GM19397 (cell line): ENCODE data around the gene RIOK1.
"Not testable (repeated sequence)": the region's sequence is repeated elsewhere in the genome, so short reads cannot be mapped to it uniquely, and the experiment has no call there.

ENCODE experiments used
- ATAC-seq: cut with Tn5 transposase; IDR thresholded peaks from one replicate; pipeline ENCODE4 v1.9.1; 2021; ENCODE audit warnings: mild to moderate bottlenecking, moderate library complexity; ENCODE audit not compliant: unreplicated experiment

The RIOK1 gene

GRCh38 chr6:7389451-7390225, at the start of gene RIOK1, which contains the start of gene CAGE1:
Gene RIOK1 (plus strand): TSS chr6:7389808. CDS start chr6:7390003, 195 bp downstream.
Gene CAGE1 (minus strand): TSS chr6:7389742. CDS start chr6:7387173, 2,569 bp downstream.
- peak; percentile 97 for ATAC-seq

- no peak for ATAC-seq
Observed at GRCh38 chr6:7341271-7341670, 48.3 kb upstream of the RIOK1 start.

- ATAC-seq, result no peak
Observed at GRCh38 chr6:7341989-7342742, 47.4 kb upstream of the RIOK1 start.

GRCh38 chr6:7343546-7344475, 45.8 kb upstream of the RIOK1 start:
- ATAC-seq, result no peak

- ATAC-seq, result not testable (repeated sequence)
Observed at GRCh38 chr6:7344773-7345450, 44.7 kb upstream of the RIOK1 start.

GRCh38 chr6:7347551-7347997, 42.0 kb upstream of the RIOK1 start:
- not testable (repeated sequence) for ATAC-seq

GRCh38 chr6:7350591-7350990, 39.0 kb upstream of the RIOK1 start:
- not testable (repeated sequence) for ATAC-seq

- ATAC-seq, result not testable (repeated sequence)
Observed at GRCh38 chr6:7351916-7352315, 37.7 kb upstream of the RIOK1 start.

- no peak for ATAC-seq
Observed at GRCh38 chr6:7367408-7367807, 22.2 kb upstream of the RIOK1 start.

- ATAC-seq, result no peak
Observed at GRCh38 chr6:7373739-7374138, 15.9 kb upstream of the RIOK1 start.

GRCh38 chr6:7377961-7378360, 11.6 kb upstream of the RIOK1 start:
- ATAC-seq, result no peak

GRCh38 chr6:7378740-7379139, 10.9 kb upstream of the RIOK1 start:
- no peak for ATAC-seq

GRCh38 chr6:7381092-7381491, 8.5 kb upstream of the RIOK1 start:
- ATAC-seq, result no peak

GRCh38 chr6:7389162-7389450, 502 bp upstream of the RIOK1 start:
- no peak for ATAC-seq

GRCh38 chr6:7390226-7390878, 744 bp downstream of the RIOK1 start:
- no peak for ATAC-seq

GRCh38 chr6:7391151-7391550, 1.5 kb downstream of the RIOK1 start:
- ATAC-seq, result no peak

- no peak for ATAC-seq
Observed at GRCh38 chr6:7392402-7392801, 2.8 kb downstream of the RIOK1 start.

GRCh38 chr6:7401075-7401474, 11.5 kb downstream of the RIOK1 start:
- no peak for ATAC-seq

- ATAC-seq, result no peak
Observed at GRCh38 chr6:7402716-7403115, 13.1 kb downstream of the RIOK1 start.

GRCh38 chr6:7404546-7404945, 14.9 kb downstream of the RIOK1 start:
- no peak for ATAC-seq
